ENCODE data around the gene CANX. TPM values are rescaled to one million over a fixed set of nuclear protein-coding genes. Genes with fewer than 3 reads are reported as not detected.

CANX gene
- total RNA-seq, 1 experiment from 2014 or later: 871 TPM

DNA sequence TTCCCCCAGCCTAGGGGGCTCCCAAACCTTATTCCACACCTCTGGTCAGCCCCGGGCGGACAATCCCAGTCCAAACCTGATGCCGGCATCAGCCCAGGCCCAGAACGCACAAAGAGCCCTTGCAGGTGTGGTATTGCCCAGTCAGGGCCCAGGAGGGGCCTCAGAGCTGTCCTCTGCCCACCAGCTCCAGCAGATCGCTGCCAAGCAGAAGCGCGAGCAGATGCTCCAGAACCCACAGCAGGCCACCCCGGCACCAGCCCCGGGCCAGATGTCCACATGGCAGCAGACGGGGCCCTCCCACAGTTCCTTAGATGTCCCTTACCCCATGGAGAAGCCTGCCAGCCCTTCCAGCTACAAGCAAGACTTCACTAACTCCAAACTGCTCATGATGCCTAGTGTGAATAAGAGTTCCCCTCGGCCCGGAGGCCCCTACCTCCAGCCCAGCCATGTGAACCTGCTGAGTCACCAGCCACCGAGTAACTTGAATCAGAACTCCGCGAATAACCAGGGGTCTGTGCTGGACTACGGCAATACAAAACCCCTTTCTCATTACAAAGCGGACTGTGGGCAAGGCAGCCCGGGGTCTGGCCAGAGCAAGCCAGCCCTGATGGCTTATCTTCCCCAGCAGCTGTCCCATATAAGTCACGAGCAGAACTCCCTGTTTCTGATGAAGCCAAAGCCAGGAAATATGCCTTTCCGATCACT, 67.4 kb downstream of the CANX start:
- POLR2A ChIA-PET: no interaction called here
- H3K4me3 Mint-ChIP-seq (ENCODE audit: unreplicated experiment): no peak overlapping the region
- H3K36me3 Mint-ChIP-seq (ENCODE audit: insufficient read depth, unreplicated experiment): peaks cover 60% of the 10 kb centered on the region
- H3K27ac Mint-ChIP-seq (ENCODE audit: unreplicated experiment): no peak overlapping the region
- Histone ChIP-seq H3K4me1 (peaks cover 12% of the 10 kb centered on the region), H3K27me3 (replicated peaks; ENCODE audit: control insufficient read depth, insufficient read depth, low read length) (no peaks in the 10 kb centered on the region), H3K9me3 (no peaks in the 10 kb centered on the region), H3K36me3 (ENCODE audit: control insufficient read depth, insufficient read depth, low read length) (no peaks in the 10 kb centered on the region; the same call in 1 of the 2 replicates), H3K4me3 (ENCODE audit: low read depth, low read length) (no peak overlapping the region)
- intact Hi-C loops (cut with micrococcal nuclease; ENCODE audit: unreplicated experiment): no loop called here
- H3K4me1 Mint-ChIP-seq (ENCODE audit: low read depth, unreplicated experiment): peaks cover 16% of the 10 kb centered on the region
- TF ChIP-seq, protein P1, sequence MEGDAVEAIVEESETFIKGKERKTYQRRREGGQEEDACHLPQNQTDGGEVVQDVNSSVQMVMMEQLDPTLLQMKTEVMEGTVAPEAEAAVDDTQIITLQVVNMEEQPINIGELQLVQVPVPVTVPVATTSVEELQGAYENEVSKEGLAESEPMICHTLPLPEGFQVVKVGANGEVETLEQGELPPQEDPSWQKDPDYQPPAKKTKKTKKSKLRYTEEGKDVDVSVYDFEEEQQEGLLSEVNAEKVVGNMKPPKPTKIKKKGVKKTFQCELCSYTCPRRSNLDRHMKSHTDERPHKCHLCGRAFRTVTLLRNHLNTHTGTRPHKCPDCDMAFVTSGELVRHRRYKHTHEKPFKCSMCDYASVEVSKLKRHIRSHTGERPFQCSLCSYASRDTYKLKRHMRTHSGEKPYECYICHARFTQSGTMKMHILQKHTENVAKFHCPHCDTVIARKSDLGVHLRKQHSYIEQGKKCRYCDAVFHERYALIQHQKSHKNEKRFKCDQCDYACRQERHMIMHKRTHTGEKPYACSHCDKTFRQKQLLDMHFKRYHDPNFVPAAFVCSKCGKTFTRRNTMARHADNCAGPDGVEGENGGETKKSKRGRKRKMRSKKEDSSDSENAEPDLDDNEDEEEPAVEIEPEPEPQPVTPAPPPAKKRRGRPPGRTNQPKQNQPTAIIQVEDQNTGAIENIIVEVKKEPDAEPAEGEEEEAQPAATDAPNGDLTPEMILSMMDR (IDR thresholded peaks at IDR 0.05; ENCODE audit: insufficient read depth in 1 of 2, low read depth in 1 of 2, low read length in 1 of 2, severe bottlenecking in 1 of 2, unreplicated experiment in 1 of 2): no peak
- CTCF ChIA-PET: no interaction called here
- BruUV-seq (replicated peaks): no TSS peak
- DNase-seq: no peak
- no peaks in the 10 kb centered on the region for H3K9me3 Mint-ChIP-seq (ENCODE audit: unreplicated experiment)
- H3K27me3 Mint-ChIP-seq (ENCODE audit: insufficient read depth, unreplicated experiment): no peaks in the 10 kb centered on the region

DNA sequence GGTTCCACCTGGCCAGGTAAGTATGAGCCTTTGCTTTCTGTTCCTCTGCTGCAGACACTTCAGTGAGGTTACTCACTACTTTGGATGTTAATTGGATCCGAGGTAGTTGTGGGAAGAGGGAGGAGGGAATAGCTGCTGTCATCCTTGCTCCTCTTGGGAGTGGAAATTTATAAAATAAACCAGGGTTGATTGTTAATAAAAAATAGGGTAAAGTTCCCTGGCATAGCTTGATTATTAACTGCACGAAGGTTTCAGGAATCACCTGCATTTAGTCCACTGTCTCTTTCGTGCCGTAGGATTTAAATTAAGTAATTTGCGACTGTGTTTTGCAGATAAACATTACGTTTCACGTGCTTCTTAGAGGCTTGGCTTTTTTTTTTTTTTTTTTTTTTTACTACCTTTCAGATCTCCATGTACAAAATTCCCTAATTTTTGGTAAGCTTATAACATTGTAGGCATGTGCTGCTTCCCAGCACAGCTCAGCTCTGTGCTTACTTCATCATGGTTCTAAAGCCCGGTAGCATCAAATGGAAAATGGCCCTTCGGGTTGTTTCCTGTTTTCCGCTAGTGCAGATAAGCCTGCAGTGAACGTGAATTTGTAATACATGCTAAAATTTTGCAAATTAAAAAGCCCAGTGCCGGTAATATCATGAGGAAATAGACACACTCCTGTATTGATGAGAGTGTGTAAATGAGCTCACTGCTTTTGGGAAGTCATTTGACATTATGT, 68.1 kb downstream of the CANX start:
- intact Hi-C loops (cut with micrococcal nuclease; ENCODE audit: unreplicated experiment): no loop called here
- H3K9me3 Mint-ChIP-seq (ENCODE audit: unreplicated experiment): no peaks in the 10 kb centered on the region
- no peak overlapping the region for H3K27ac Mint-ChIP-seq (ENCODE audit: unreplicated experiment)
- peaks cover 67% of the 10 kb centered on the region for H3K36me3 Mint-ChIP-seq (ENCODE audit: insufficient read depth, unreplicated experiment)
- no peak for DNase-seq
- no peaks in the 10 kb centered on the region for H3K27me3 ChIP-seq (replicated peaks; ENCODE audit: control insufficient read depth, insufficient read depth, low read length)
- no peak overlapping the region for H3K4me3 Mint-ChIP-seq (ENCODE audit: unreplicated experiment)
- no TSS peak for BruUV-seq (replicated peaks)
- H3K27me3 Mint-ChIP-seq (ENCODE audit: insufficient read depth, unreplicated experiment): no peaks in the 10 kb centered on the region
- no peaks in the 10 kb centered on the region; the same call in none of the 2 replicates for H3K36me3 ChIP-seq (ENCODE audit: control insufficient read depth, insufficient read depth, low read length)
- H3K4me1 Mint-ChIP-seq (ENCODE audit: low read depth, unreplicated experiment): peaks cover 11% of the 10 kb centered on the region
- TF ChIP-seq, protein P1 (IDR thresholded peaks at IDR 0.05; ENCODE audit: insufficient read depth in 1 of 2, low read depth in 1 of 2, low read length in 1 of 2, severe bottlenecking in 1 of 2, unreplicated experiment in 1 of 2): no peak
- H3K4me1 ChIP-seq: peaks cover 12% of the 10 kb centered on the region
- H3K4me3 ChIP-seq (ENCODE audit: low read depth, low read length): no peak overlapping the region
- ChIA-PET CTCF (no interaction called here), POLR2A (interaction anchor here (1.0 kb wide), 1 partner anchor 29 kb away, joined by 3 read pairs; no protein-coding TSS in a partner anchor)
- H3K9me3 ChIP-seq: no peaks in the 10 kb centered on the region

DNA sequence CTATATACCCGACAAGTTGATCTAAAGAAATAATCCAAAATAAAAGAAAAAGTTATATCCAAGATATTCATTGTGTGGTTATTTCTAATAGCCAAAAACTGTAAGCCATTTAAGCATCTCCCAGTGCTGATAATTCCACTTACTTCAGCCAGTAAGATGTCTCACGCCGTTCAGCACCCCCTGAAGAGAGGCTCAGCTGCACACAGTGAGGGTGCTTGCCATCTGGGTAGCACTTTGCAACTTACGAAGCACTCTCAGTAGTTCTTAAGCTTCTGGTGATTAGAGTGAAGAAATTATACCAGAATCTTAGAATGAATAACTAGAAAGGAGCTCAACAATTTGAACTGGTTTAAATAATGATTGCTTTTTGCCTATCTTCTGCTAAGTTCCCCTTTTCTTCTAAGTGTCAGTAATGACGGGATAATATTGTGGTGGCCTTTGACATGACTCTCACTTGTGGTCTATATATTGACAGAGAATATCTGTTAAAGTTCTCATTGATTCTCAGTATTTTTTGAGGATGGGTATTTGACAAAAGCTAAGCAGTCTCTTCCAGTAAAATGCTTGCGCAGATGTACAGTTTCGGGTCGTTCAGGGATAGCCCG, 68.8 kb downstream of the CANX start:
- H3K27me3 ChIP-seq (replicated peaks; ENCODE audit: control insufficient read depth, insufficient read depth, low read length): no peaks in the 10 kb centered on the region
- no peak overlapping the region for H3K4me3 Mint-ChIP-seq (ENCODE audit: unreplicated experiment)
- TF ChIP-seq, protein P1 (IDR thresholded peaks at IDR 0.05; ENCODE audit: insufficient read depth in 1 of 2, low read depth in 1 of 2, low read length in 1 of 2, severe bottlenecking in 1 of 2, unreplicated experiment in 1 of 2): no peak
- ChIA-PET CTCF (no interaction called here), POLR2A (interaction anchor here (1.0 kb wide), 1 partner anchor 28 kb away, joined by 3 read pairs; no protein-coding TSS in a partner anchor)
- no peaks in the 10 kb centered on the region for H3K27me3 Mint-ChIP-seq (ENCODE audit: insufficient read depth, unreplicated experiment)
- peaks cover 11% of the 10 kb centered on the region for H3K4me1 ChIP-seq
- H3K4me1 Mint-ChIP-seq (ENCODE audit: low read depth, unreplicated experiment): peaks cover 7% of the 10 kb centered on the region
- no peaks in the 10 kb centered on the region; the same call in none of the 2 replicates for H3K36me3 ChIP-seq (ENCODE audit: control insufficient read depth, insufficient read depth, low read length)
- DNase-seq: no peak
- intact Hi-C loops (cut with micrococcal nuclease; ENCODE audit: unreplicated experiment): no loop called here
- BruUV-seq (replicated peaks): no TSS peak
- H3K4me3 ChIP-seq (ENCODE audit: low read depth, low read length): no peak overlapping the region
- no peaks in the 10 kb centered on the region for H3K9me3 ChIP-seq
- H3K9me3 Mint-ChIP-seq (ENCODE audit: unreplicated experiment): no peaks in the 10 kb centered on the region
- H3K36me3 Mint-ChIP-seq (ENCODE audit: insufficient read depth, unreplicated experiment): peaks cover 74% of the 10 kb centered on the region
- H3K27ac Mint-ChIP-seq (ENCODE audit: unreplicated experiment): no peak overlapping the region

Data from Caco-2 (cell line).